Activated CD4-positive, alpha-beta T cell treated with anti-CD3 and anti-CD28 coated beads for 4 hours (primary cell): ENCODE data around the gene PPP1R26.

Source experiments
- DNase-seq, 2 donors: peaks; one replicate each; pipeline ENCODE4 v3.0.0-alpha.2; 2020

Gene PPP1R26

GRCh38 chr9:135490166-135490870 is 10.7 kb downstream of the PPP1R26 start:
- DNase-seq: no peak

GRCh38 chr9:135490980-135491464 is 11.4 kb downstream of the PPP1R26 start:
- DNase-seq: no peak

- DNase-seq: no peak
These were observed 12.2 kb downstream of the PPP1R26 start for GRCh38 chr9:135491764-135492163.

- DNase-seq: no peak
These were observed 13.5 kb downstream of the PPP1R26 start for GRCh38 chr9:135492886-135493669.

- no peak for DNase-seq
These were observed 15.4 kb downstream of the PPP1R26 start for GRCh38 chr9:135494791-135495559.

GRCh38 chr9:135498381-135499126 is 19.0 kb downstream of the PPP1R26 start:
- no peak for DNase-seq

GRCh38 chr9:135499326-135500070 is 19.9 kb downstream of the PPP1R26 start:
- peak; percentile 90 to 93 for DNase-seq

- DNase-seq: no peak
These were observed 20.5 kb downstream of the PPP1R26 start for GRCh38 chr9:135500071-135500524.

GRCh38 chr9:135500525-135501260 is 21.1 kb downstream of the PPP1R26 start, which contains the start of gene MRPS2:
MRPS2 (plus strand) TSS chr9:135500682; CDS start chr9:135500711, 29 bp downstream.
- DNase-seq: peak; percentile 77 to 81

GRCh38 chr9:135501261-135502167 is 21.9 kb downstream of the PPP1R26 start:
- DNase-seq: no peak

- no peak for DNase-seq
These were observed 22.7 kb downstream of the PPP1R26 start for GRCh38 chr9:135502168-135502872.

- no peak for DNase-seq
These were observed 23.3 kb downstream of the PPP1R26 start for GRCh38 chr9:135502873-135503321.

GRCh38 chr9:135503371-135504261 is 24.0 kb downstream of the PPP1R26 start:
- no peak for DNase-seq

GRCh38 chr9:135504262-135505243 is 25.0 kb downstream of the PPP1R26 start:
- peak; percentile 55 to 60 for DNase-seq

GRCh38 chr9:135505406-135506187 is 26.0 kb downstream of the PPP1R26 start:
- DNase-seq: no peak
